Fibroblast of peridontal ligament (primary cell): ENCODE measurements around the gene TENT4B.
A peak's percentile ranks its signal among the peaks of the same experiment; 100 is the strongest.
"Not testable (repeated sequence)": the region's sequence is repeated elsewhere in the genome, so short reads cannot be mapped to it uniquely, and the experiment has no call there.

Experiments used
- DNase-seq: peaks from one replicate; pipeline ENCODE4 v3.0.0-alpha.2; 2010; ENCODE audit errors: extremely low read depth

TENT4B gene

GRCh38 chr16:50152807-50153595, at the start of gene TENT4B:
Gene TENT4B, plus strand, starts transcription at chr16:50153306. Its CDS starts 316 bp downstream, at chr16:50153622.
- peak; percentile 75 for DNase-seq

GRCh38 chr16:50103764-50104163, 49.3 kb upstream of the TENT4B start:
- peak; percentile 4 for DNase-seq

GRCh38 chr16:50114357-50115129, 38.6 kb upstream of the TENT4B start:
- no peak for DNase-seq

- no peak for DNase-seq
These were observed 32.4 kb upstream of the TENT4B start for GRCh38 chr16:50120711-50121110.

- no peak for DNase-seq
These were observed 31.8 kb upstream of the TENT4B start for GRCh38 chr16:50121278-50121677.

- DNase-seq: no peak
These were observed 31.2 kb upstream of the TENT4B start for GRCh38 chr16:50121721-50122445.

GRCh38 chr16:50123417-50123816, 29.7 kb upstream of the TENT4B start:
- no peak for DNase-seq

- no peak for DNase-seq
These were observed 28.3 kb upstream of the TENT4B start for GRCh38 chr16:50124769-50125168.

GRCh38 chr16:50126183-50126582, 26.9 kb upstream of the TENT4B start:
- DNase-seq: no peak

- DNase-seq: not testable (repeated sequence)
These were observed 20.5 kb upstream of the TENT4B start for GRCh38 chr16:50132571-50132970.

- no peak for DNase-seq
These were observed 19.9 kb upstream of the TENT4B start for GRCh38 chr16:50133214-50133613.

- DNase-seq: no peak
These were observed 16.7 kb upstream of the TENT4B start for GRCh38 chr16:50136399-50136798.

GRCh38 chr16:50137268-50137667, 15.8 kb upstream of the TENT4B start:
- DNase-seq: no peak

GRCh38 chr16:50139580-50139979, 13.5 kb upstream of the TENT4B start:
- DNase-seq: no peak

- DNase-seq: no peak
These were observed 8.9 kb upstream of the TENT4B start for GRCh38 chr16:50144211-50144610.

- no peak for DNase-seq
These were observed 6.3 kb upstream of the TENT4B start for GRCh38 chr16:50146479-50147435.

GRCh38 chr16:50151322-50151721, 1.8 kb upstream of the TENT4B start:
- DNase-seq: no peak

GRCh38 chr16:50151756-50152155, 1.4 kb upstream of the TENT4B start:
- DNase-seq: no peak

- peak; percentile 33 for DNase-seq
These were observed 727 bp upstream of the TENT4B start for GRCh38 chr16:50152351-50152806.

GRCh38 chr16:50153596-50154419, 702 bp downstream of the TENT4B start:
- DNase-seq: no peak
